PC-9 (cell line): Measurements from ENCODE around the gene SP6.

Experiments
- CTCF ChIP-seq: fragments of 200-600 bp; sonication (generic); conservative IDR thresholded peaks from 2 replicates; pipeline ENCODE4 v1.6.1; 2017; ENCODE audit warnings: mixed run types, antibody characterized with exemption, mild to moderate bottlenecking, moderate library complexity
- EZH2 ChIP-seq: fragments of 200-600 bp; sonication (generic); IDR thresholded peaks from 2 replicates; pipeline ENCODE4 v1.8.0; 2017; ENCODE audit warnings: antibody characterized with exemption, low read depth

GRCh38 chr17:47801176-47801765 is 49.7 kb downstream of the SP6 start:
- no peak for TF ChIP-seq CTCF
- no peak for TF ChIP-seq EZH2
